SK-N-MC (cell line): ENCODE data around the gene SAYSD1.

Source experiments
- EZH2 ChIP-seq: fragments of 200-600 bp; sonication (generic); IDR thresholded peaks from one replicate; pipeline ENCODE4 v1.6.1; 2017; ENCODE audit warnings: antibody characterized with exemption
- POLR2AphosphoS5 ChIP-seq: IDR thresholded peaks from 2 replicates; pipeline ENCODE4 v1.6.1; 2012; ENCODE audit warnings: mild to moderate bottlenecking, low read depth, low read length, borderline replicate concordance

- TF ChIP-seq EZH2 (no peak), POLR2AphosphoS5 (no peak)
Measured at GRCh38 chr6:39054577-39055142, 60.3 kb downstream of the SAYSD1 start.
